ENCODE data around the gene ETV2. TPM values are rescaled to one million over a fixed set of nuclear protein-coding genes. Genes with fewer than 3 reads are reported as not detected.
"Not testable (repeated sequence)": the region's sequence is repeated elsewhere in the genome, so short reads cannot be mapped to it uniquely, and the experiment has no call there.

Gene ETV2
- total RNA-seq = under 1 TPM; 0.17 to 0.70 TPM
- polyA plus RNA-seq = 1 to 10 TPM; 1.6 to 1.8 TPM

GRCh38 chr19:35641515-35642151 lies at the start of gene ETV2:
TSS of gene ETV2 (plus strand) at chr19:35641745. CDS start at chr19:35642461, 716 bp downstream.
- Histone ChIP-seq H3K27me3 (ENCODE audit: control insufficient read depth in 4 of 4, insufficient read depth in 4 of 4, low read length in 3 of 4) (no peaks in the 10 kb centered on the region), H3K9me3 (ENCODE audit: control insufficient read depth in 4 of 4, low read length in 3 of 4) (no peaks in the 10 kb centered on the region), H3K4me3 (ENCODE audit: low read depth in 1 of 3, low read length in 3 of 3) (no peak within 1 kb of the TSS), H3K9ac (ENCODE audit: low read depth in 1 of 2, low read length in 2 of 2) (no peak within 1 kb of the TSS), H3K4me1 (ENCODE audit: control insufficient read depth in 4 of 4, insufficient read depth in 4 of 4, low read length in 3 of 4) (peaks cover 0 to 20% (median 9%) of the 10 kb centered on the region in 4 donors), H3K36me3 (ENCODE audit: control insufficient read depth in 4 of 4, insufficient read depth in 3 of 4, low read depth in 1 of 4, low read length in 3 of 4) (peaks cover 4 to 15% (median 7%) of the 10 kb centered on the region in 4 donors), H3K27ac (ENCODE audit: low read depth in 1 of 2, low read length in 2 of 2) (no peak within 1 kb of the TSS)
- DNase-seq (ENCODE audit: low spot score) = peak; percentile 48
- no peak for TF ChIP-seq HNF4G (IDR thresholded peaks at IDR 0.05)
- TF ChIP-seq FOXA1 (IDR thresholded peaks at IDR 0.05) = no peak
- no peak for TF ChIP-seq ATF3 (IDR thresholded peaks at IDR 0.05)
- no peak for TF ChIP-seq JUND (IDR thresholded peaks at IDR 0.05)
- 53% methylated on average over 28 of the region's 28 CpGs for WGBS

- Histone ChIP-seq H3K27me3 (ENCODE audit: control insufficient read depth in 4 of 4, insufficient read depth in 4 of 4, low read length in 3 of 4) (no peaks in the 10 kb centered on the region), H3K36me3 (ENCODE audit: control insufficient read depth in 4 of 4, insufficient read depth in 3 of 4, low read depth in 1 of 4, low read length in 3 of 4) (no peaks in the 10 kb centered on the region), H3K4me3 (ENCODE audit: low read depth in 1 of 3, low read length in 3 of 3) (no peak overlapping the region), H3K9ac (ENCODE audit: low read depth in 1 of 2, low read length in 2 of 2) (no peak overlapping the region), H3K4me1 (ENCODE audit: control insufficient read depth in 4 of 4, insufficient read depth in 4 of 4, low read length in 3 of 4) (no peaks in the 10 kb centered on the region), H3K27ac (ENCODE audit: low read depth in 1 of 2, low read length in 2 of 2) (no peak overlapping the region), H3K9me3 (ENCODE audit: control insufficient read depth in 4 of 4, low read length in 3 of 4) (no peaks in the 10 kb centered on the region)
- 24% methylated on average over 8 of the region's 8 CpGs for WGBS
- no peak for TF ChIP-seq RXRA (IDR thresholded peaks at IDR 0.05)
- TF ChIP-seq JUND (IDR thresholded peaks at IDR 0.05) = no peak
- TF ChIP-seq HNF4G (IDR thresholded peaks at IDR 0.05) = no peak
- TF ChIP-seq ATF3 (IDR thresholded peaks at IDR 0.05) = no peak
- no peak for TF ChIP-seq HNF4A (conservative IDR thresholded peaks at IDR 0.05)
- TF ChIP-seq RAD21 (IDR thresholded peaks at IDR 0.05) = peak; percentile 80 to 81
- no peak for TF ChIP-seq TAF1 (conservative IDR thresholded peaks at IDR 0.05)
- TF ChIP-seq YY1 (IDR thresholded peaks at IDR 0.05) = no peak
- no peak for TF ChIP-seq NR2F2 (IDR thresholded peaks at IDR 0.05)
- TF ChIP-seq FOXA1 (IDR thresholded peaks at IDR 0.05) = no peak
- no peak for TF ChIP-seq GABPA (IDR thresholded peaks at IDR 0.05 in 1 of 2, conservative IDR thresholded peaks at IDR 0.05 in 1 of 2)
- TF ChIP-seq SP1 (IDR thresholded peaks at IDR 0.05) = no peak
- TF ChIP-seq CTCF (IDR thresholded peaks at IDR 0.05; ENCODE audit: low read depth, low read length, missing input control) = peak; percentile 48
- DNase-seq (ENCODE audit: low spot score) = no peak
These were observed 49.3 kb upstream of the ETV2 start for GRCh38 chr19:35592226-35592625.

GRCh38 chr19:35595026-35595425 lies 46.5 kb upstream of the ETV2 start:
- H3K27me3 ChIP-seq (ENCODE audit: control insufficient read depth in 4 of 4, insufficient read depth in 4 of 4, low read length in 3 of 4); H3K4me3 ChIP-seq (ENCODE audit: low read depth in 1 of 3, low read length in 3 of 3); H3K9me3 ChIP-seq (ENCODE audit: control insufficient read depth in 4 of 4, low read length in 3 of 4); H3K36me3 ChIP-seq (ENCODE audit: control insufficient read depth in 4 of 4, insufficient read depth in 3 of 4, low read depth in 1 of 4, low read length in 3 of 4); DNase-seq (ENCODE audit: low spot score); H3K4me1 ChIP-seq (ENCODE audit: control insufficient read depth in 4 of 4, insufficient read depth in 4 of 4, low read length in 3 of 4); H3K9ac ChIP-seq (ENCODE audit: low read depth in 1 of 2, low read length in 2 of 2); H3K27ac ChIP-seq (ENCODE audit: low read depth in 1 of 2, low read length in 2 of 2): not testable (repeated sequence)
- 81% methylated on average over 3 of the region's 3 CpGs for WGBS

All from liver (tissue), 9 donors.